Mucosa of stomach (tissue), 1 donor: Measurements from ENCODE around the gene TBL3.
"Not testable (repeated sequence)": the region's sequence is repeated elsewhere in the genome, so short reads cannot be mapped to it uniquely, and the experiment has no call there.

Experiments
- H3K27me3 ChIP-seq: one replicate; pipeline ENCODE4 v1.7.0; 2013; ENCODE audit warnings: mild to moderate bottlenecking, low read length; ENCODE audit not compliant: control insufficient read depth, insufficient read depth
- H3K36me3 ChIP-seq: one replicate; pipeline ENCODE4 v1.7.0; 2013; ENCODE audit warnings: low read length; ENCODE audit not compliant: control insufficient read depth, insufficient read depth
- H3K4me1 ChIP-seq: one replicate; pipeline ENCODE4 v1.7.0; 2013; ENCODE audit warnings: mild to moderate bottlenecking, low read length; ENCODE audit not compliant: control insufficient read depth, insufficient read depth
- H3K4me3 ChIP-seq: one replicate; pipeline ENCODE4 v1.7.0; 2013; ENCODE audit warnings: low read length
- H3K9ac ChIP-seq: one replicate; pipeline ENCODE4 v1.7.0; 2013; ENCODE audit warnings: mild to moderate bottlenecking, low read length, moderate library complexity
- H3K9me3 ChIP-seq: one replicate; pipeline ENCODE4 v1.7.0; 2013; ENCODE audit warnings: mild to moderate bottlenecking, low read length, moderate library complexity; ENCODE audit not compliant: control insufficient read depth
- donor health status: Pancreatic carcinoma.

TBL3 gene

GRCh38 chr16:1961651-1962067 is 10.2 kb upstream of the TBL3 start:
- Histone ChIP-seq H3K9ac (no peak overlapping the region), H3K36me3 (peaks cover 13% of the 10 kb centered on the region), H3K27me3 (no peaks in the 10 kb centered on the region), H3K9me3 (no peaks in the 10 kb centered on the region), H3K4me1 (peaks cover 21% of the 10 kb centered on the region), H3K4me3 (no peak overlapping the region)

- peaks cover 21% of the 10 kb centered on the region for H3K4me1 ChIP-seq
- peaks cover 13% of the 10 kb centered on the region for H3K36me3 ChIP-seq
- H3K27me3 ChIP-seq, H3K9me3 ChIP-seq, H3K4me3 ChIP-seq, H3K9ac ChIP-seq: not testable (repeated sequence)
These were observed 9.4 kb upstream of the TBL3 start for GRCh38 chr16:1962161-1963153.

- Histone ChIP-seq H3K4me3 (peak overlapping the region; percentile 53), H3K9ac (peak overlapping the region; percentile 92), H3K27me3 (no peaks in the 10 kb centered on the region), H3K9me3 (no peaks in the 10 kb centered on the region), H3K36me3 (peaks cover 13% of the 10 kb centered on the region), H3K4me1 (peaks cover 17% of the 10 kb centered on the region)
These were observed 7.9 kb upstream of the TBL3 start for GRCh38 chr16:1963806-1964505.

- H3K27me3 ChIP-seq: no peaks in the 10 kb centered on the region
- peak within 1 kb of the TSS; percentile 53 for H3K4me3 ChIP-seq
- peaks cover 13% of the 10 kb centered on the region for H3K36me3 ChIP-seq
- peak within 1 kb of the TSS; percentile 92 for H3K9ac ChIP-seq
- H3K4me1 ChIP-seq: peaks cover 14% of the 10 kb centered on the region
- no peaks in the 10 kb centered on the region for H3K9me3 ChIP-seq
These were observed 7.1 kb upstream of the TBL3 start, which contains the start of gene RPS2 for GRCh38 chr16:1964506-1965395. Gene RPS2, minus strand, starts transcription at chr16:1964826. Its CDS starts 201 bp downstream, at chr16:1964625.

- Histone ChIP-seq H3K4me1 (peaks cover 8% of the 10 kb centered on the region), H3K27me3 (no peaks in the 10 kb centered on the region), H3K9me3 (no peaks in the 10 kb centered on the region), H3K9ac (peak overlapping the region; percentile 92), H3K36me3 (peaks cover 13% of the 10 kb centered on the region), H3K4me3 (peak overlapping the region; percentile 53)
These were observed 6.4 kb upstream of the TBL3 start for GRCh38 chr16:1965396-1966001.

- Histone ChIP-seq H3K4me1 (peaks cover 8% of the 10 kb centered on the region), H3K4me3 (peak within 1 kb of the TSS; percentile 53), H3K9ac (peak within 1 kb of the TSS; percentile 92), H3K36me3 (peaks cover 13% of the 10 kb centered on the region), H3K27me3 (no peaks in the 10 kb centered on the region), H3K9me3 (no peaks in the 10 kb centered on the region)
These were observed 5.4 kb upstream of the TBL3 start, which contains the start of gene RNF151 for GRCh38 chr16:1966460-1966859. Gene RNF151, plus strand, starts transcription at chr16:1966856. Its CDS starts 26 bp downstream, at chr16:1966882.

- Histone ChIP-seq H3K36me3 (no peaks in the 10 kb centered on the region), H3K9me3 (no peaks in the 10 kb centered on the region), H3K4me3 (no peak overlapping the region), H3K27me3 (no peaks in the 10 kb centered on the region), H3K4me1 (peaks cover 18% of the 10 kb centered on the region), H3K9ac (no peak overlapping the region)
These were observed 3.5 kb upstream of the TBL3 start for GRCh38 chr16:1968146-1968953.

GRCh38 chr16:1972490-1972877 is 631 bp downstream of the TBL3 start:
- no peaks in the 10 kb centered on the region for H3K9me3 ChIP-seq
- H3K36me3 ChIP-seq: peaks cover 14% of the 10 kb centered on the region
- peak overlapping the region; percentile 23 for H3K4me3 ChIP-seq
- no peaks in the 10 kb centered on the region for H3K27me3 ChIP-seq
- peak overlapping the region; percentile 79 for H3K9ac ChIP-seq
- H3K4me1 ChIP-seq: peaks cover 13% of the 10 kb centered on the region

- H3K9me3 ChIP-seq: no peaks in the 10 kb centered on the region
- no peak overlapping the region for H3K4me3 ChIP-seq
- no peak overlapping the region for H3K9ac ChIP-seq
- no peaks in the 10 kb centered on the region for H3K27me3 ChIP-seq
- H3K36me3 ChIP-seq: peaks cover 14% of the 10 kb centered on the region
- peaks cover 21% of the 10 kb centered on the region for H3K4me1 ChIP-seq
These were observed 1.8 kb downstream of the TBL3 start for GRCh38 chr16:1973461-1974156.
